ENCODE data around the gene PEMT.

The PEMT gene

GRCh38 chr17:17628388-17629008 lies 37.0 kb upstream of the PEMT start:
- DNase-seq (ENCODE audit: low read depth) = no peak
- H3K4me3 ChIP-seq (ENCODE audit: low read depth, low read length) = no peak overlapping the region
- TF ChIP-seq CTCF (IDR thresholded peaks at IDR 0.05; ENCODE audit: control insufficient read depth, extremely low read depth, insufficient read depth) = no peak

DNA sequence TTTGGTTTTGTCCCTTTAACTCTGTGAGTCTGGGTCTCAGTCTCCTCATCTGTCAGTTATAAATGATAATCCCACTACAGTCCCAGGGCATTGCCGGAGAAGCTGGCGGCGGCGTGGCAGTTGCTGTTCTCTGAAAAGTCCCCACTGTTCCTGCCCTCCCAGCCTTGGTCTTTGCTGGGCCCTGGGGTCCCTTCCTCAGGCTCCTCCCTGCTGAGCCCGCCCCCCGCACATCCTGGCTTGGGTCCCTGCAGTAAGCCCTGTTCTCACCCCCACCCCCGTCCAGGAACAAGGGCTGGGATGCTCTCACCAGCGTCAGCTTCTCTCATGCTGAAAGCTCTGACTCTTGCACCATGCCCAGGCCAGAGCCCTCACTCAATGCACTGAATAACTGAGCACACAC lies 35.3 kb upstream of the PEMT start:
- no peak overlapping the region for H3K4me3 ChIP-seq (ENCODE audit: low read depth, low read length)
- no peak for DNase-seq (ENCODE audit: low read depth)
- no peak for TF ChIP-seq CTCF (IDR thresholded peaks at IDR 0.05; ENCODE audit: control insufficient read depth, extremely low read depth, insufficient read depth)

GRCh38 chr17:17626151-17626805 lies 34.8 kb upstream of the PEMT start:
- no peak for DNase-seq (ENCODE audit: low read depth)
- TF ChIP-seq CTCF (IDR thresholded peaks at IDR 0.05; ENCODE audit: control insufficient read depth, extremely low read depth, insufficient read depth) = no peak
- H3K4me3 ChIP-seq (ENCODE audit: low read depth, low read length) = no peak overlapping the region

GRCh38 chr17:17624741-17625140 lies 33.2 kb upstream of the PEMT start:
- H3K4me3 ChIP-seq (ENCODE audit: low read depth, low read length) = no peak overlapping the region
- DNase-seq (ENCODE audit: low read depth) = no peak
- no peak for TF ChIP-seq CTCF (IDR thresholded peaks at IDR 0.05; ENCODE audit: control insufficient read depth, extremely low read depth, insufficient read depth)

- TF ChIP-seq CTCF (IDR thresholded peaks at IDR 0.05; ENCODE audit: control insufficient read depth, extremely low read depth, insufficient read depth) = no peak
- no peak overlapping the region for H3K4me3 ChIP-seq (ENCODE audit: low read depth, low read length)
- DNase-seq (ENCODE audit: low read depth) = no peak
These were observed 32.4 kb upstream of the PEMT start for GRCh38 chr17:17623904-17624303.

DNA sequence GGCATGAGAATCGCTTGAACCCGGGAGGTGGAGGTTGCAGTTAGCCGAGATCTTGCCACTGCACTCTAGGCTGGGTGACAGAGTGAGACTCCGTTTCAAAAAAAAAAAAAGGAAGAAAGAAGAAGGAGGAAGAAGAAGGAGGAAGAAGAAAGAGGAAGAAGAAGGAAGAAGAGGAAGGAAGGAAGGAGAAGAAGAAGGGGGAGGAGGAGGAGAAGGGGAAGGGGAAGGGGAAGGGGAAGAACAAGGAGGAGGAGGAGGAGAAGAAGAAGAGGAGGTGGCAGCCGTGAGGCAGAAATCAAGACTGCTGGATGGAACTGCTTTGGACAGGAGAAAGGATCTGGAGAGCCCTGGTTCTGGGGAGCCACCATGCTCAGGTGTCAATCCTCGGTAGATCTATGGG lies 29.7 kb upstream of the PEMT start:
- no peak for TF ChIP-seq CTCF (IDR thresholded peaks at IDR 0.05; ENCODE audit: control insufficient read depth, extremely low read depth, insufficient read depth)
- no peak overlapping the region for H3K4me3 ChIP-seq (ENCODE audit: low read depth, low read length)
- DNase-seq (ENCODE audit: low read depth) = no peak

DNA sequence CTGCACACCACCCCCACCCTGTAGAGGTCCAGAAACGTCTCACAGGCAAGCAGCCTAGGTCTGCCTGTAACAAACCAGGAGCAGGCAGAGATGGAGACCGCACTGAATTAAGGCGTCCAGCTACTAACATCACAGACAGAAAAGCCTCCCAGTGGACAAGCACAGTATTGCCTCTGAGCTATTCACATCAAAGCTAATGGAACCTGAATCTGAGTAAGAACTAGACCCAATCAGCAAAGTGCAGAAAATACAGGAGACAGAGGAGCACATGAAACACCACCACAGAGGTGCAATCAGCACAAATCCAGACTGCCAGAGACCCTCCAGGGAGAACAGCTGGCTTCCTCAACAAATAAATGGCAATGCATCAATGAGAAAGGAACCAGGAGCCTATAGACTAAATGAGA lies 22.2 kb upstream of the PEMT start:
- peak; percentile 63 for TF ChIP-seq CTCF (IDR thresholded peaks at IDR 0.05; ENCODE audit: control insufficient read depth, extremely low read depth, insufficient read depth)
- DNase-seq (ENCODE audit: low read depth) = peak; percentile 32
- no peak overlapping the region for H3K4me3 ChIP-seq (ENCODE audit: low read depth, low read length)
